Measurements from ENCODE around the gene C2CD4C. TPM values are rescaled to one million over a fixed set of nuclear protein-coding genes. Genes with fewer than 3 reads are reported as not detected.
"Not testable (repeated sequence)": the region's sequence is repeated elsewhere in the genome, so short reads cannot be mapped to it uniquely, and the experiment has no call there.

The C2CD4C gene
- total and polyA plus RNA-seq, 4 donors, result 0.88 to 1.1 TPM; not detected in 2

- H3K9me3 ChIP-seq (ENCODE audit: control insufficient read depth, low read length); H3K4me3 ChIP-seq (ENCODE audit: low read length in 2 of 2); intact Hi-C loops (cut with DNase I); H3K4me1 ChIP-seq (ENCODE audit: control insufficient read depth in 1 of 2, insufficient read depth in 2 of 2, low read length in 2 of 2); ATAC-seq (ENCODE audit: low FRiP score); DNase-seq; H3K27me3 ChIP-seq (ENCODE audit: control insufficient read depth in 1 of 2, insufficient read depth in 2 of 2, low read length in 1 of 2); H3K36me3 ChIP-seq (ENCODE audit: control insufficient read depth in 1 of 2, insufficient read depth in 2 of 2, low read length in 1 of 2); H3K27ac ChIP-seq (ENCODE audit: low read depth in 1 of 2, low read length in 2 of 2): not testable (repeated sequence)
- 85 to 87% methylated on average over 7 to 8 of the region's 9 CpGs for WGBS, 2 donors
These were observed 13.9 kb upstream of the C2CD4C start for GRCh38 chr19:422917-423226.

- DNase-seq (no peak), ATAC-seq (ENCODE audit: low FRiP score) (no peak)
- Histone ChIP-seq H3K4me1 (ENCODE audit: control insufficient read depth in 1 of 2, insufficient read depth in 2 of 2, low read length in 2 of 2) (no peaks in the 10 kb centered on the region), H3K27me3 (ENCODE audit: control insufficient read depth in 1 of 2, insufficient read depth in 2 of 2, low read length in 1 of 2) (no peaks in the 10 kb centered on the region), H3K9me3 (ENCODE audit: control insufficient read depth, low read length) (no peaks in the 10 kb centered on the region), H3K27ac (ENCODE audit: low read depth in 1 of 2, low read length in 2 of 2) (no peak overlapping the region), H3K4me3 (ENCODE audit: low read length in 2 of 2) (no peak overlapping the region), H3K36me3 (ENCODE audit: control insufficient read depth in 1 of 2, insufficient read depth in 2 of 2, low read length in 1 of 2) (no peaks in the 10 kb centered on the region)
- intact Hi-C loops (cut with DNase I), result no loop called here
- WGBS, 2 donors, result 83 to 87% methylated on average over 40 of the region's 40 CpGs
These were observed 13.4 kb upstream of the C2CD4C start for GRCh38 chr19:422213-422916.

- intact Hi-C loops (cut with DNase I), result no loop called here
- peak; percentile 33 to 34 for DNase-seq
- H3K36me3 ChIP-seq (ENCODE audit: control insufficient read depth in 1 of 2, insufficient read depth in 2 of 2, low read length in 1 of 2), result no peaks in the 10 kb centered on the region
- H3K4me1 ChIP-seq (ENCODE audit: control insufficient read depth in 1 of 2, insufficient read depth in 2 of 2, low read length in 2 of 2), result no peaks in the 10 kb centered on the region
- no peak overlapping the region for H3K4me3 ChIP-seq (ENCODE audit: low read length in 2 of 2)
- 85 to 89% methylated on average over 29 to 31 of the region's 31 CpGs for WGBS, 2 donors
- no peaks in the 10 kb centered on the region for H3K9me3 ChIP-seq (ENCODE audit: control insufficient read depth, low read length)
- H3K27ac ChIP-seq (ENCODE audit: low read depth in 1 of 2, low read length in 2 of 2), result no peak overlapping the region
- H3K27me3 ChIP-seq (ENCODE audit: control insufficient read depth in 1 of 2, insufficient read depth in 2 of 2, low read length in 1 of 2), result no peaks in the 10 kb centered on the region
- no peak for ATAC-seq (ENCODE audit: low FRiP score)
These were observed 11.0 kb upstream of the C2CD4C start for GRCh38 chr19:419721-420515.

- no peak overlapping the region for H3K4me3 ChIP-seq (ENCODE audit: low read length in 2 of 2)
- intact Hi-C loops (cut with DNase I), result no loop called here
- H3K27me3 ChIP-seq (ENCODE audit: control insufficient read depth in 1 of 2, insufficient read depth in 2 of 2, low read length in 1 of 2), result no peaks in the 10 kb centered on the region
- no peaks in the 10 kb centered on the region for H3K4me1 ChIP-seq (ENCODE audit: control insufficient read depth in 1 of 2, insufficient read depth in 2 of 2, low read length in 2 of 2)
- WGBS, 2 donors, result 82 to 84% methylated on average over 51 of the region's 51 CpGs
- no peaks in the 10 kb centered on the region for H3K36me3 ChIP-seq (ENCODE audit: control insufficient read depth in 1 of 2, insufficient read depth in 2 of 2, low read length in 1 of 2)
- H3K9me3 ChIP-seq (ENCODE audit: control insufficient read depth, low read length), result no peaks in the 10 kb centered on the region
- ATAC-seq (ENCODE audit: low FRiP score), result no peak
- no peak overlapping the region for H3K27ac ChIP-seq (ENCODE audit: low read depth in 1 of 2, low read length in 2 of 2)
- DNase-seq, result peak; percentile 27 to 69
These were observed 10.1 kb upstream of the C2CD4C start for GRCh38 chr19:418761-419671.

GRCh38 chr19:416416-416815 lies 7.5 kb upstream of the C2CD4C start:
- intact Hi-C loops (cut with DNase I), result no loop called here
- H3K27me3 ChIP-seq (ENCODE audit: control insufficient read depth in 1 of 2, insufficient read depth in 2 of 2, low read length in 1 of 2), result no peaks in the 10 kb centered on the region
- no peak overlapping the region for H3K4me3 ChIP-seq (ENCODE audit: low read length in 2 of 2)
- no peaks in the 10 kb centered on the region for H3K36me3 ChIP-seq (ENCODE audit: control insufficient read depth in 1 of 2, insufficient read depth in 2 of 2, low read length in 1 of 2)
- 88 to 89% methylated on average over 14 of the region's 14 CpGs for WGBS, 2 donors
- no peak overlapping the region for H3K27ac ChIP-seq (ENCODE audit: low read depth in 1 of 2, low read length in 2 of 2)
- no peaks in the 10 kb centered on the region for H3K9me3 ChIP-seq (ENCODE audit: control insufficient read depth, low read length)
- no peaks in the 10 kb centered on the region for H3K4me1 ChIP-seq (ENCODE audit: control insufficient read depth in 1 of 2, insufficient read depth in 2 of 2, low read length in 2 of 2)
- ATAC-seq (ENCODE audit: low FRiP score), result no peak
- peak; percentile 13 to 60 for DNase-seq

GRCh38 chr19:415292-415691 lies 6.3 kb upstream of the C2CD4C start:
- 97 to 100% methylated on average over 1 of the region's 1 CpG for whole genome bisulfite sequencing, 2 donors
- Histone ChIP-seq H3K9me3 (ENCODE audit: control insufficient read depth, low read length) (no peaks in the 10 kb centered on the region), H3K27ac (ENCODE audit: low read depth in 1 of 2, low read length in 2 of 2) (no peak overlapping the region), H3K4me1 (ENCODE audit: control insufficient read depth in 1 of 2, insufficient read depth in 2 of 2, low read length in 2 of 2) (no peaks in the 10 kb centered on the region), H3K27me3 (ENCODE audit: control insufficient read depth in 1 of 2, insufficient read depth in 2 of 2, low read length in 1 of 2) (no peaks in the 10 kb centered on the region), H3K36me3 (ENCODE audit: control insufficient read depth in 1 of 2, insufficient read depth in 2 of 2, low read length in 1 of 2) (no peaks in the 10 kb centered on the region), H3K4me3 (ENCODE audit: low read length in 2 of 2) (no peak overlapping the region)
- DNase-seq (no peak), ATAC-seq (ENCODE audit: low FRiP score) (no peak)
- intact Hi-C loops (cut with DNase I), result no loop called here

DNA sequence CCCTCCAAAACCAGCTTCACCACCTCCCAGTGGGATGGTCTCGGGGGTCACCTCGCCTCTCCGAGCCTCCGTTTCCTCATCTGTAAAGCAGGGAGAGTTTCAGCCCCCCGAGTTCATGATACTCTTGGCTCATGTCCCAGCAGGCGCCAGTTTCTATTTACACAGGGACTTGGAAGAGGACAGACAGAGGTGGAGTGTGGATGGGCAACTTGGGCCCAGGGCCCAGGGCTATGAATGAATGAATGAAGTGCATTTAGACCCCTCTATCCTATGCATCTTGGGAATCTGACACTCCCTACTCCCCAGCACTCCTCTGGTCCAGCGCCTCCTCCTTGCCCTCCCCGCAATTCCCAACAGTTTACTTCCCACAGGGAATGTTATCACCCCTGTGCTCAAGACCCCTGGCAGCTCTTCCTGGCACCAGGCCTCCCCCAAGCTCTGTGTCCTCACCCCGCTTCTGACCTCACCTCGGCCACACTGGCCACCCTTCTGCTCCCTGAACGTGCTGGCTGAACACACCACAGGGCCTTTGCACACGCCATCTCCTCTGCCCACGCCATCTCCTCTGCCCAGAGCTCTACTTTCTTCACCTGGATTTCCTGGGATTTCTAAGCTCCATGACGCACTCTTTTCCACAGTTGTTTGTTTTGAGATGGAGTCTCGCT lies 4.9 kb upstream of the C2CD4C start:
- ATAC-seq (ENCODE audit: low FRiP score) (no peak), DNase-seq (peak; percentile 36 to 42)
- no peak overlapping the region for H3K4me3 ChIP-seq (ENCODE audit: low read length in 2 of 2)
- H3K4me1 ChIP-seq (ENCODE audit: control insufficient read depth in 1 of 2, insufficient read depth in 2 of 2, low read length in 2 of 2), result no peaks in the 10 kb centered on the region
- intact Hi-C loops (cut with DNase I), result no loop called here
- H3K9me3 ChIP-seq (ENCODE audit: control insufficient read depth, low read length), result no peaks in the 10 kb centered on the region
- WGBS, 2 donors, result 63 to 64% methylated on average over 15 of the region's 15 CpGs
- no peaks in the 10 kb centered on the region for H3K36me3 ChIP-seq (ENCODE audit: control insufficient read depth in 1 of 2, insufficient read depth in 2 of 2, low read length in 1 of 2)
- H3K27me3 ChIP-seq (ENCODE audit: control insufficient read depth in 1 of 2, insufficient read depth in 2 of 2, low read length in 1 of 2), result no peaks in the 10 kb centered on the region
- no peak overlapping the region for H3K27ac ChIP-seq (ENCODE audit: low read depth in 1 of 2, low read length in 2 of 2)
